ENCODE data around the gene TMEM53.

- TF ChIP-seq CTCF (IDR thresholded peaks at IDR 0.05; ENCODE audit: low read length) (no peak), EZH2 (optimal IDR thresholded peaks at IDR 0.05; ENCODE audit: low read depth, low read length) (no peak)
Observed at GRCh38 chr1:44625348-44625747, 48.9 kb downstream of the TMEM53 start.

Measured in MM.1S (cell line).